Parathyroid adenoma (tissue), 2 donors: ENCODE results near the gene TMEM185B.

Experiments used
- H2AFZ ChIP-seq: fragments of 300-600 bp; sonication (generic); one replicate; pipeline ENCODE4 v1.7.0; 2017; ENCODE audit warnings: antibody characterized with exemption, mild to moderate bottlenecking
- H3K27ac ChIP-seq: fragments of 300-600 bp; sonication (generic); one replicate; pipeline ENCODE4 v1.7.0; 2017
- H3K27me3 ChIP-seq: fragments of 300-600 bp; sonication (generic); one replicate; pipeline ENCODE4 v1.7.0; 2017; ENCODE audit warnings: low read length; ENCODE audit not compliant: control insufficient read depth, insufficient read depth
- H3K36me3 ChIP-seq: fragments of 300-600 bp; sonication (generic); one replicate; pipeline ENCODE4 v1.7.0; 2017; ENCODE audit warnings: low read length; ENCODE audit not compliant: control insufficient read depth, insufficient read depth
- H3K4me1 ChIP-seq: fragments of 300-600 bp; sonication (generic); one replicate; pipeline ENCODE4 v1.7.0; 2017; ENCODE audit warnings: control low read depth
- H3K4me2 ChIP-seq: fragments of 300-600 bp; sonication (generic); one replicate; pipeline ENCODE4 v1.7.0; 2017; ENCODE audit warnings: low read length
- H3K4me3 ChIP-seq: fragments of 300-600 bp; sonication (generic); one replicate; pipeline ENCODE4 v1.7.0; 2017; ENCODE audit warnings: low read depth, low read length
- H3K79me2 ChIP-seq: fragments of 300-600 bp; sonication (generic); one replicate; pipeline ENCODE4 v1.7.0; 2017; ENCODE audit warnings: control low read depth
- H3K9ac ChIP-seq: fragments of 300-600 bp; sonication (generic); one replicate; pipeline ENCODE4 v1.7.0; 2017; ENCODE audit warnings: mild to moderate bottlenecking
- H3K9me3 ChIP-seq: fragments of 300-600 bp; sonication (generic); one replicate; pipeline ENCODE4 v1.7.0; 2017; ENCODE audit warnings: low read length; ENCODE audit not compliant: control insufficient read depth
- TF ChIP-seq, protein P1 (sequence below): fragments of 300-600 bp; sonication (generic); IDR thresholded peaks from one replicate; pipeline ENCODE4 v1.7.0; 2017; ENCODE audit warnings: antibody characterized with exemption, mild to moderate bottlenecking
- donor health status: primary hyperparathyroidism.

Gene TMEM185B

DNA sequence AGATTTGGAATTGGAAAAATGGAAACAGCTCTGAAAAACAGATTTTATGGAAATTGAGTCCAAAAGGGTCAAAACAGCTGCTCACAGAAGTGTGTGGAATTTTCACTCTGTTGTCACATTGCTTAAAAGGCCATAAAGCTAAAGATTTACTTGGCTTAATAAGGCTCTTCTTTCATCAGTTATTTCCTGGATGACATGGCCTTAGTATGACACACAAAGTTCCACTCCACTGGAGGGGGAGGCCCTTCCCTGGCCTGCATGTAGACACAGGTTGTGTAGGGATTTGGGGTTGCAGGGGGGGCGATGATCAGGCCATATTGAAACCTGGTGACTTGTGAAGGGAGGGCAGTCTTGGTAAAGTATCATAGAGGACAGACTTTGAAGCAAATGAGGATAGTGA lies 34.0 kb downstream of the TMEM185B start:
- Histone ChIP-seq H3K4me1 (no peaks in the 10 kb centered on the region), H3K4me3 (no peak overlapping the region)

DNA sequence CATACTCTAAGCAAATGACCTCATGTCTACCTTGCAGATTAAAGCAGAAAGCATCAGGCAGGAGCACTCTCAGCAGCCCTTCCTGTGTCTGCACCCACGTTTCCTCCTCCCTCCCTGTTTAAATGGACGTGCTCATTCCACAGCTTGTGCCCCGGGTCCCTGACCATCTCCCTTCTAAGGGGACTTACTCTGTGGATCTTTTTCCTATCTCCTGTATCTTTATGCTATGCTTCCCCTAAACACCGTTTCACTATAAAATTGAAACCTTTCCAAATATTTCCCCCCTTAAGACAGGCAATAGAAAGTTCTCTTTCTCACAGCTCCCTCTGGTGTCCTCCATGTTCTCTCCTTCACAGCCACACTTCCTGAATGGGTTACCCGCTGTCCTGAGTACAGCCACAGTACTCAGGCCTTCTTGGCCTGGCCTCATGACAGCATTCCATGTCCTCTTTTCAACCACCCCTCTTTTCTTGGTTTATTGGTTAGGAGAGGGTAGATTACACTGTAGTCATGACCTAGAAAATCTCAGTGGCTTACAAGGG lies 41.1 kb downstream of the TMEM185B start:
- Histone ChIP-seq H3K27me3 (no peaks in the 10 kb centered on the region), H2AFZ (peak overlapping the region; percentile 65), H3K27ac (peak overlapping the region; percentile 91), H3K79me2 (peaks cover 7% of the 10 kb centered on the region), H3K4me1 (peaks cover 53% of the 10 kb centered on the region), H3K9me3 (no peaks in the 10 kb centered on the region), H3K9ac (no peak overlapping the region), H3K36me3 (no peaks in the 10 kb centered on the region), H3K4me2 (no peak overlapping the region), H3K4me3 (no peak overlapping the region)
- TF ChIP-seq, protein P1, sequence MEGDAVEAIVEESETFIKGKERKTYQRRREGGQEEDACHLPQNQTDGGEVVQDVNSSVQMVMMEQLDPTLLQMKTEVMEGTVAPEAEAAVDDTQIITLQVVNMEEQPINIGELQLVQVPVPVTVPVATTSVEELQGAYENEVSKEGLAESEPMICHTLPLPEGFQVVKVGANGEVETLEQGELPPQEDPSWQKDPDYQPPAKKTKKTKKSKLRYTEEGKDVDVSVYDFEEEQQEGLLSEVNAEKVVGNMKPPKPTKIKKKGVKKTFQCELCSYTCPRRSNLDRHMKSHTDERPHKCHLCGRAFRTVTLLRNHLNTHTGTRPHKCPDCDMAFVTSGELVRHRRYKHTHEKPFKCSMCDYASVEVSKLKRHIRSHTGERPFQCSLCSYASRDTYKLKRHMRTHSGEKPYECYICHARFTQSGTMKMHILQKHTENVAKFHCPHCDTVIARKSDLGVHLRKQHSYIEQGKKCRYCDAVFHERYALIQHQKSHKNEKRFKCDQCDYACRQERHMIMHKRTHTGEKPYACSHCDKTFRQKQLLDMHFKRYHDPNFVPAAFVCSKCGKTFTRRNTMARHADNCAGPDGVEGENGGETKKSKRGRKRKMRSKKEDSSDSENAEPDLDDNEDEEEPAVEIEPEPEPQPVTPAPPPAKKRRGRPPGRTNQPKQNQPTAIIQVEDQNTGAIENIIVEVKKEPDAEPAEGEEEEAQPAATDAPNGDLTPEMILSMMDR, result no peak

More for the DNA sequence above, 34.0 kb downstream of the TMEM185B start:
- H3K79me2 ChIP-seq, result peaks cover 7% of the 10 kb centered on the region
- H3K4me2 ChIP-seq, result no peak overlapping the region
- no peak overlapping the region for H3K27ac ChIP-seq
- H3K36me3 ChIP-seq, result no peaks in the 10 kb centered on the region
- no peaks in the 10 kb centered on the region for H3K27me3 ChIP-seq
- H2AFZ ChIP-seq, result no peak overlapping the region
- TF ChIP-seq, protein P1, result no peak
- H3K9ac ChIP-seq, result no peak overlapping the region
- no peaks in the 10 kb centered on the region for H3K9me3 ChIP-seq

DNA sequence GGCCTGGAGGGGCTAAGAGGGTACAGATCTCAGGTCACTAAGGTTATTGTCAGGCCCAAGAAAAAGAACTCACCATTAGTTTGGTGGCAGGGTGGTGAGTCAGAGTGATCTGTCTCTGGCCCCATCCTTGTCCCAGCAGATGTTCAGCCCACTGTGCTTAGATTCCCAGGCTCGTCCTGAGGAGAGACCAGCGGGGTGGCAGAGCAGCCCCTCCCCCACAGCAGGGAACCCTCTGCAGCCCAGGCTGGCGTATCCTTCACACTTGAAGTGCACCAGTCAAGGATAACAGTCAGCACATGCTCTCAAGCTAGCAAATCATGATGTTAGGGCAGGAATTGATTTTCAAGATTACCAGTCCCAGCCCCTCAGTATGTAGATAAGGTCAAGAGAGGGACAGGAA lies 43.1 kb downstream of the TMEM185B start:
- Histone ChIP-seq H2AFZ (peak overlapping the region; percentile 4), H3K9ac (no peak overlapping the region), H3K4me2 (peak overlapping the region; percentile 34), H3K36me3 (no peaks in the 10 kb centered on the region), H3K4me1 (peaks cover 57% of the 10 kb centered on the region), H3K9me3 (no peaks in the 10 kb centered on the region), H3K79me2 (peaks cover 2% of the 10 kb centered on the region), H3K4me3 (no peak overlapping the region), H3K27me3 (no peaks in the 10 kb centered on the region), H3K27ac (peak overlapping the region; percentile 91)
- TF ChIP-seq, protein P1, result no peak

DNA sequence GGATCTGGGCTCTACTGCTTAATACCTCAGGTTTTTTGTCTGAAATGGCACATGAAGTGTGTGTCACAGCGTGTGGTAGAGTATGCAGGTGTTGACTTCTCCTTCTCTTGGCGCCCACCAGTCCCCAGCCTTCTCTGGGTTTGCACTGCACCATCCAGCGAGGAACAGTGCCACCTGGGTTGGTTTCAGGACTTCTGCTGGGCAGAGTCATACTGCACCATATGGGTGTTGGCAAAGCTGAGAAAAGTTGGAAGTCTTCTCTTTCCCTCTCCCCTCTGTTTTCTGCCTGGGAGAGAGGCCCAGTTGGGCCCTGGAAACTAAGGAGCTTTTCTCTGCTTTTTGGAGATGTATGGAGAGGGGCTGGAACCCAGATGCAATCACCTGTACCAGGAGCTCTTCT lies 43.8 kb downstream of the TMEM185B start:
- no peak overlapping the region for H3K9ac ChIP-seq
- peak overlapping the region; percentile 4 for H2AFZ ChIP-seq
- no peaks in the 10 kb centered on the region for H3K36me3 ChIP-seq
- H3K9me3 ChIP-seq, result no peaks in the 10 kb centered on the region
- no peak overlapping the region for H3K4me3 ChIP-seq
- H3K79me2 ChIP-seq, result no peaks in the 10 kb centered on the region
- TF ChIP-seq, protein P1, result no peak
- no peaks in the 10 kb centered on the region for H3K27me3 ChIP-seq
- H3K4me2 ChIP-seq, result peak overlapping the region; percentile 34
- H3K4me1 ChIP-seq, result peaks cover 59% of the 10 kb centered on the region
- peak overlapping the region; percentile 91 for H3K27ac ChIP-seq

DNA sequence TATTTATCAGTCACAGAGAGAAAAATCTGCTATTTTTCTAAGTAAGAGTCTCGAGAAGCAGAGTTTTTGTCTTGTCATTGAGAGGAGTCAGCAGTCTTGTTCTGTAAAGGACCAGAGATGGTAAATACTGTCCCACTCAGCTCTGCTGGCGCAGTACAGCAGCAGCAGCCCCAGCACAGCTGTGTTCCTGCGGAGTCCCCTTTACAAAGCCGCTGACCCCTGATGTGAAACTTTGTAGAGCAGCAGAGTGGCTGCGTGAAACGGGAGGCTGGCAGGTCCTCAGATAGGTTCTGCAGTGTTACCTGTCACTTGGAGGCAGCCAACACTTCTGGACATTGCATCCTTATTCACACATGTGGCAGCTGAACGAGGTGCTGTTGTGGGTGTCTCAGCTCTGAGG lies 45.2 kb downstream of the TMEM185B start:
- H3K4me1 ChIP-seq, result peaks cover 59% of the 10 kb centered on the region
- no peaks in the 10 kb centered on the region for H3K36me3 ChIP-seq
- H3K27me3 ChIP-seq, result no peaks in the 10 kb centered on the region
- H3K9me3 ChIP-seq, result no peaks in the 10 kb centered on the region
- TF ChIP-seq, protein P1, result no peak
- H3K4me3 ChIP-seq, result no peak overlapping the region
- H3K9ac ChIP-seq, result no peak overlapping the region
- no peaks in the 10 kb centered on the region for H3K79me2 ChIP-seq
- H3K27ac ChIP-seq, result peak overlapping the region; percentile 91
- peak overlapping the region; percentile 9 for H2AFZ ChIP-seq
- no peak overlapping the region for H3K4me2 ChIP-seq
